SK-N-SH (cell line): ENCODE results near the gene TTC23L. TPM values are rescaled to one million over a fixed set of nuclear protein-coding genes. Genes with fewer than 3 reads are reported as not detected.

Source experiments
- CTCF ChIA-PET: fragments of 300-600, 350-600 bp; formaldehyde crosslinking; extraction: SDS; loops from one replicate; lab custom pipeline; 2021; lab: Yijun Ruan, JAX
- POLR2A ChIA-PET: fragments of 350-600 bp; sonication (Branson Sonifier 250); formaldehyde crosslinking; extraction: SDS; loops from one replicate; lab custom pipeline; 2020; ENCODE audit warnings: antibody characterized with exemption, inconsistent platforms; lab: Yijun Ruan, JAX
- DNase-seq: peaks from one replicate; pipeline ENCODE4 v3.0.0; 2012
- H2AFZ ChIP-seq: fragments of 200-600 bp; sonication (generic); 2 replicates; pipeline ENCODE4 v1.8.1; 2016; ENCODE audit warnings: antibody characterized with exemption, mild to moderate bottlenecking, low read depth
- H3F3A ChIP-seq: fragments of 200-600 bp; sonication (generic); replicated peaks from 2 replicates; pipeline ENCODE3; 2016; ENCODE audit warnings: antibody characterized with exemption, mild to moderate bottlenecking; ENCODE audit not compliant: insufficient read depth
- H3K27ac ChIP-seq, 2 experiments: fragments of 200-500 bp in 1 of 2; fragments of 200-600 bp in 1 of 2; sonication (Bioruptor generic) in 1 of 2; sonication (generic), shearing (Covaris generic) in 1 of 2; 2 replicates each; pipeline versions ENCODE4 v1.5.1 to v1.6.1; 2014 to 2016; ENCODE audit warnings: low read depth in 2 of 2, inconsistent platforms in 1 of 2, low read length in 1 of 2, mild to moderate bottlenecking in 1 of 2, mixed read lengths in 1 of 2
- H3K27me3 ChIP-seq: fragments of 200-600 bp; sonication (generic), shearing (Covaris generic); 2 replicates; pipeline ENCODE4 v1.6.1; 2016; ENCODE audit warnings: mixed run types; ENCODE audit not compliant: insufficient read depth
- H3K36me3 ChIP-seq, 2 experiments: fragments of 200-500 bp in 1 of 2; fragments of 200-600 bp in 1 of 2; sonication (Bioruptor generic) in 1 of 2; sonication (generic) in 1 of 2; replicated peaks in 1 of 2; 2 replicates each; pipeline versions ENCODE3 to v1.5.1; 2014 to 2016; ENCODE audit warnings: low read length in 1 of 2, mild to moderate bottlenecking in 1 of 2; ENCODE audit not compliant: insufficient read depth in 2 of 2, control insufficient read depth in 1 of 2
- H3K4me1 ChIP-seq, 2 experiments: fragments of 200-500 bp in 1 of 2; fragments of 200-600 bp in 1 of 2; sonication (Bioruptor generic) in 1 of 2; sonication (generic), shearing (Covaris generic) in 1 of 2; 2 replicates each; pipeline versions ENCODE4 v1.5.1 to v1.6.1; 2014 to 2016; ENCODE audit warnings: low read depth in 1 of 2, low read length in 1 of 2, mixed run types in 1 of 2; ENCODE audit not compliant: insufficient read depth in 2 of 2, control insufficient read depth in 1 of 2
- H3K4me2 ChIP-seq: fragments of 200-600 bp; sonication (generic), shearing (Covaris generic); 2 replicates; pipeline ENCODE4 v1.6.1; 2017; ENCODE audit warnings: mixed run types
- H3K4me3 ChIP-seq, 2 experiments: fragments of 200-500 bp in 1 of 2; fragments of 200-600 bp in 1 of 2; sonication (Bioruptor generic) in 1 of 2; sonication (generic), shearing (Covaris generic) in 1 of 2; 2 replicates each; pipeline versions ENCODE4 v1.5.1 to v1.8.1; 2014 to 2016; ENCODE audit warnings: low read depth in 2 of 2, inconsistent platforms in 1 of 2, low read length in 1 of 2, mild to moderate bottlenecking in 1 of 2, mixed read lengths in 1 of 2, moderate library complexity in 1 of 2
- H3K79me2 ChIP-seq: fragments of 200-600 bp; sonication (generic); 2 replicates; pipeline ENCODE4 v1.8.1; 2017; ENCODE audit warnings: mild to moderate bottlenecking; ENCODE audit not compliant: insufficient read depth
- H3K9ac ChIP-seq: fragments of 200-600 bp; sonication (generic); 2 replicates; pipeline ENCODE4 v1.6.1; 2017; ENCODE audit warnings: mixed run types
- H3K9me2 ChIP-seq: fragments of 200-600 bp; sonication (generic); 2 replicates; pipeline ENCODE4 v1.6.1; 2017; ENCODE audit warnings: mixed run types
- H3K9me3 ChIP-seq: fragments of 200-600 bp; sonication (generic); 2 replicates; pipeline ENCODE4 v1.6.1; 2017; ENCODE audit warnings: mixed run types, mild to moderate bottlenecking, moderate library complexity
- H4K20me1 ChIP-seq: fragments of 200-600 bp; sonication (generic); 2 replicates; pipeline ENCODE4 v1.6.1; 2017; ENCODE audit warnings: mild to moderate bottlenecking, mixed run types; ENCODE audit not compliant: insufficient read depth
- CTCF ChIP-seq: fragments of 200-600 bp; sonication (generic); IDR thresholded peaks from 2 replicates; pipeline ENCODE4 v1.6.1; 2017; ENCODE audit warnings: antibody characterized with exemption, mild to moderate bottlenecking, moderate library complexity
- EZH2phosphoT487 ChIP-seq: fragments of 200-600 bp; sonication (generic); IDR thresholded peaks from 2 replicates; pipeline ENCODE4 v1.6.1; 2017; ENCODE audit warnings: low read depth, mixed run types, mild to moderate bottlenecking, antibody characterized with exemption, moderate library complexity, borderline replicate concordance
- FOXJ3 ChIP-seq: sonication (generic); formaldehyde crosslinking; IDR thresholded peaks from 2 replicates; pipeline ENCODE4 v1.5.1; 2020; ENCODE audit warnings: mild to moderate bottlenecking, missing genetic modification reagents
- JUND ChIP-seq: IDR thresholded peaks from 2 replicates; pipeline ENCODE4 v1.4.0; 2012
- MEF2A ChIP-seq: IDR thresholded peaks from 2 replicates; pipeline ENCODE4 v1.4.0; 2012; ENCODE audit warnings: low read depth, borderline replicate concordance
- NRF1 ChIP-seq: IDR thresholded peaks from 2 replicates; pipeline ENCODE4 v1.6.1; 2012; ENCODE audit warnings: low read depth, mild to moderate bottlenecking, low read length
- PBX3 ChIP-seq: IDR thresholded peaks from 2 replicates; pipeline ENCODE4; 2012
- POLR2AphosphoS5 ChIP-seq: IDR thresholded peaks from 2 replicates; pipeline ENCODE4 v1.6.1; 2012; ENCODE audit warnings: low read depth, low read length
- RAD21 ChIP-seq: IDR thresholded peaks from 2 replicates; pipeline ENCODE4 v1.6.1; 2012; ENCODE audit warnings: mild to moderate bottlenecking, low read length
- RCOR1 ChIP-seq: fragments of 150-350 bp; IDR thresholded peaks from 2 replicates; pipeline ENCODE4 v1.6.1; 2017; ENCODE audit warnings: antibody characterized with exemption, low read length
- REST ChIP-seq: IDR thresholded peaks from 2 replicates; pipeline ENCODE4 v1.6.1; 2012; ENCODE audit warnings: mild to moderate bottlenecking, low read depth, low read length, moderate library complexity
- SMC3 ChIP-seq: IDR thresholded peaks from 2 replicates; pipeline ENCODE4 v1.6.1; 2012; ENCODE audit warnings: low read depth, low read length, improper control_type of control experiment
- TCF12 ChIP-seq: IDR thresholded peaks from 2 replicates; pipeline ENCODE4 v1.4.0; 2012
- TEAD4 ChIP-seq: IDR thresholded peaks from 2 replicates; pipeline ENCODE4 v1.4.0; 2012; ENCODE audit warnings: mild to moderate bottlenecking, borderline replicate concordance; ENCODE audit not compliant: insufficient read depth
- YY1 ChIP-seq: IDR thresholded peaks from 2 replicates; pipeline ENCODE4 v1.4.0; 2012; ENCODE audit warnings: low read depth, mild to moderate bottlenecking
- whole genome bisulfite sequencing: methylation state at CpG from one replicate; pipeline ENCODE4 v1.1.6; 2017; ENCODE audit warnings: low lambda C conversion rate; 5-methylcytosine and 5-hydroxymethylcytosine counted together
- polyA plus RNA-seq, 3 experiments: library from polyadenylated mRNA; depleted of rRNA; stranded (reverse); fragments of >200 nt; gene quantifications; 2 replicates each; pipeline ENCODE4 v1.2.3, GENCODE V29; 2012

TTC23L gene
- polyA plus RNA-seq, 1 of the 3 experiments (the other 2 are of a cell fraction): 0.49 TPM

GRCh38 chr5:34903260-34903659 lies 64.3 kb downstream of the TTC23L start:
- POLR2A ChIA-PET: interaction anchor here (2.6 kb wide), 1 partner anchor 12 kb away, joined by 9 read pairs; the partner anchor contains the start of genes BRIX1 and RAD1
- WGBS: 95% methylated on average over 1 of the region's 1 CpG
- Histone ChIP-seq H4K20me1 (no peaks in the 10 kb centered on the region), H3K9me2 (no peaks in the 10 kb centered on the region), H3F3A (peaks cover 9% of the 10 kb centered on the region), H3K27ac (no peak overlapping the region), H3K79me2 (no peaks in the 10 kb centered on the region), H3K27me3 (no peaks in the 10 kb centered on the region), H2AFZ (no peak overlapping the region), H3K4me1 (no peaks in the 10 kb centered on the region), H3K36me3 (peaks cover 11 to 21% of the 10 kb centered on the region in 2 experiments), H3K4me3 (no peak overlapping the region)
- CTCF ChIA-PET: interaction anchor here (0.6 to 4.1 kb wide), 5 partner anchors 10 to 429 kb away, joined by 3 to 22 read pairs (median 7); no protein-coding TSS in a partner anchor
- DNase-seq: no peak
- TF ChIP-seq TCF12 (no peak), NRF1 (no peak), POLR2AphosphoS5 (no peak), TEAD4 (no peak), REST (no peak), FOXJ3 (no peak), PBX3 (no peak), SMC3 (no peak), RCOR1 (no peak)
- TF ChIP-seq, all 33 proteins: peak for 0
- Histone ChIP-seq H3K9ac (no peak overlapping the region), H3K4me2 (no peak overlapping the region), H3K9me3 (no peaks in the 10 kb centered on the region)

GRCh38 chr5:34905564-34905963 lies 66.6 kb downstream of the TTC23L start:
- Histone ChIP-seq H3K9ac (no peak overlapping the region), H3K9me2 (no peaks in the 10 kb centered on the region), H3K9me3 (no peaks in the 10 kb centered on the region), H3F3A (peaks cover 15% of the 10 kb centered on the region), H4K20me1 (no peaks in the 10 kb centered on the region), H3K27me3 (no peaks in the 10 kb centered on the region), H3K4me3 (no peak overlapping the region), H3K4me1 (no peaks in the 10 kb centered on the region), H2AFZ (no peak overlapping the region), H3K79me2 (no peaks in the 10 kb centered on the region), H3K27ac (no peak overlapping the region), H3K36me3 (peaks cover 28 to 38% of the 10 kb centered on the region in 2 experiments), H3K4me2 (no peak overlapping the region)
- WGBS: 80% methylated on average over 2 of the region's 2 CpGs
- POLR2A ChIA-PET: no interaction called here
- peak; percentile 8 for DNase-seq
- CTCF ChIA-PET: interaction anchor here (1.4 to 2.3 kb wide), 2 partner anchors 8 to 382 kb away, joined by 4 to 9 read pairs; no protein-coding TSS in a partner anchor
- no peak for TF ChIP-seq EZH2phosphoT487
- TF ChIP-seq MEF2A: no peak
- peak; percentile 46 for TF ChIP-seq RAD21
- TF ChIP-seq YY1: no peak
- no peak for TF ChIP-seq JUND
- peak; percentile 26 for TF ChIP-seq SMC3
- peak; percentile 71 for TF ChIP-seq CTCF
